Fibroblast of gingiva (primary cell): Measurements from ENCODE around the gene OR2AE1.

ENCODE experiments used
- DNase-seq: peaks from one replicate; pipeline ENCODE4 v3.0.0-alpha.2; 2011; ENCODE audit warnings: low read depth

The OR2AE1 gene

DNA sequence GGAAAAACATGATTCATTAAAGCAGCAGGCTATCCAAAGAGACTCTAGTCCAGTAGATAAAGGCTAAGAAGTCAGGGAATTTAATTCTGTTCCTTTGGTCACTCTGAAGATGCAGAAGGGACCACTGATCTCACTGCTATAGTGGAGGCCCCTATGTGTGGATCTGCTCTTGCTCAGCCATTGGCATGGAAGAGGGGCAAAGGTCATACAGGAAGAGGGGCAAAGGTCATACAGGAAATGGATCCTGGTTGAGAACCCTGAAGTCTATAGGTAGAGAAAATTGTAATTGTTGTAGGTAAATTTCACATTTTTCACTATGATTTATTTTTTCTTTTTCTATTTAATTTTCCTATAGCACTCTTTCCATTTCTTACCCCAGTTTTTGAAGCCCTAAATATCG lies 21.6 kb downstream of the OR2AE1 start:
- DNase-seq: no peak

DNA sequence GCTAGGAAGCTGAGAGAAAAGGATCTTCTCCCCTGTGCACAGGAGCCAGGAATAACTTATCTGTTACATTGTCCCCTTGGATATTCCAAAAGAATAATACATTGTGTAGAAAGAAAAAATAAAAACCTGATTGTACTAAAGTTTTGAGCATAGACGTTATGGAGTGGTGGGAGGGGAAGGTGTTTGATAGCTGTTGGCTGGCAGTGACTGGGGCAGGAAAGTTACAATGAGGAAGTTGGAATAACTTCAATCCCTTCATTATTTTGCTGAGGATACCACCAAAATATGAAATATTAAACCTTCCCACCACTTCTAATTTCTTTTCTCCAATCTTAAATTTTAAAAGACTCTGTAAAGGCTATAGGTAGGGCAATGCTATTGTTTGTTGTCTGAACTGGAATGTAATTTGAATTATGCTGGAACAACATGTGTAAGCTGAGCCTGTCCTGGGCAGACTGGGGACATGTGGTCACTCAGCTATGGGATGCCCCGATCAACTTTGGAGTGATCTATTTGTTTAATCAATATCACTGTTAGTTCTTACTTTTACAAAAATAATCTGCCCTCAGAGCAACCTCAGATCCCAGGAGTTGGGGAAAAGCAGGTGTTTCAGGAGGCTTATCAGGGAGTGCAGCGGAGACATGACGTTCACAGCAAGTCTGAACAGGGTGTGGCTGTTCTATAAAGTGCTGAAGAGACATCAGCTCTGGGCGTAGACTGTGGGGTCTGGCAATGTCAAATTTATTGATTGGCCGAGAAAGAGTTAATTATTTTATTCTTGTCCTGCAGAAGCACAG lies 28.2 kb downstream of the OR2AE1 start:
- DNase-seq: no peak

DNA sequence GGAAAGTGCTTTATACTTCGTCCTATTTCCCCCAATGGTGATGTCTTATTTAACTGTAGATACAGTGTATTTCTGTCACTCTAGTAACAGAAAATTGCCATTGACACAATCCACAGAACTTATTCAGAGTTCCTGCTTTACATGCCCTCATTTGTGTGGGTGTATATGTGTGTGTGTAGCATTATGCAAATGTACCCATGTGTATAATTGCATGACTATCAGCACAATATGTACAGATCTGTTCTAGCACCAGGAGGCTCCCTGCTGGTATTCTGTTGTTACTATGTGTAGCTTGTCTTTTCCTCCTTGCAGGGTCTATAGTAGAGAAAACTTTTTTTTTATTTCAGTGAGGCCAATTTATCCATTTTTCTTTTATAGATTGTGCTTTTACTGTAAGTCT lies 32.5 kb downstream of the OR2AE1 start:
- DNase-seq: no peak

DNA sequence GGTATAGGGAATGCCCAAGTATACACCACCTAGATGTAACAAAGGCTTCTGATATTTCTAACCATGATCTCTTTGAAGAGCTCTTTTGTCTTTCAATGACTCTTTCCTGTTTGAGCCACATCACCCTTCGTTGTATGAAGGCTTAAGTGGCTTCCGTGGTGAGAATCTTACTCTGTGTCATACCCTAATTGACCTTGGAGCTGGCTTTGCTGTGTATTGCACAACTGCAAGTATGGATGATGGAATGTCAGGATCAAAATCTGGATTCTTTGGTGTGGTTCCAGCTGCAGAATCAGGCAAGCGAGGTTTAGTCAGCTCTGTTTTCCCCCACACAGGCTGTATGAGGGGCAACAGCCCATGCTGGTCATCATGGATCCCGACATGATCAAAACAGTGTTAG lies 33.0 kb downstream of the OR2AE1 start:
- no peak for DNase-seq

DNA sequence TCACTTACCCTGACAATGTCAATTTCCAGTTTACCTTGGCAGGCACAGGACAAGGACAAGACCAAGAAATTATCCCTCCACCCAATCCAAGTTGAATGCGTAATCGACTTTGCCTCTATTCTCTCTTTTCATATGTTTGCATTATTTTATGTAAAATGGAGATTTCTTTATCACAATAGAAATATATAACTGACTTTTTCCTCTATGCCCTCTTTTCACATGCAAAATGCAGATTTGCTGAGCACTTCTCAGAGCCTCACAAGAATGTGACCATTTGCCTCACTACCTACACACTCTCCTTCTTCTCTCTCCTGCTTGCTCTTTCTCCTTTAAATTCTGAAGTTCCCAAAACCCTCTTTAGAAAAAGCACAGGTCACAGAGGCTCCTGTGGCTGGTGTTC lies 33.9 kb downstream of the OR2AE1 start:
- no peak for DNase-seq

DNA sequence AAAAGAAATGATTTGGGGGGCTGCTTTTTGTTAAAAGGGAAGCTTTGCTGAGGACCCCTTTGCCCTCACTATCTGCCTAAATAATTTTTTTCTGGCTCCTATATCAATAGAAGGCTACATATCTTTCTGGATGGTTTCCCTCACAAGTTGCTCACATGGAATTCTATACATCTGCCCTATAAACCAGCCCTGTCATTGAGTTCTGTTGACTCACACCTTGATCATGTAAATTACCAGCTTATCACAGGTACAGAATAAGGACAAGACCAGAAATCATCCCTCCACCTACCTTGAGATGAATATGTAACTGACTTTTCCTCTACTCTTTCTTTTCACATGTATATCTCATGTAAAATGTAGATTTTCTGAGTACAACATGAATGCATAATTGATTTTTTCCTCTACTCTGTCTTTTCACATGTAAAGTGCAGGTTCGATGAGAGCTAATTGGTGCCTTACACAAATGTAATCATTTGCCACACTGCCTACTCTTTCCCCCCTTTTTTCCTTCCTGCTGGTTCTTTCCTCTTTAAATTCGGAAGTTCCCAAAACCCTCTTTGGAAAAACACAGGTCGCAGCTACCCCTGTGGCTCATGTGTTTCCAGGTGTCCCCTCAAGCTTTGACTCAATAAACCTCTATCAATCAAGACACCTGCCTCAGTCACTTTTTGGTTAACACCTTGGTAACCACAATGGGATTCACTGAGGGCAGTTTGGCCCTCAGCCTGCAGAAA lies 36.5 kb downstream of the OR2AE1 start:
- DNase-seq: no peak

DNA sequence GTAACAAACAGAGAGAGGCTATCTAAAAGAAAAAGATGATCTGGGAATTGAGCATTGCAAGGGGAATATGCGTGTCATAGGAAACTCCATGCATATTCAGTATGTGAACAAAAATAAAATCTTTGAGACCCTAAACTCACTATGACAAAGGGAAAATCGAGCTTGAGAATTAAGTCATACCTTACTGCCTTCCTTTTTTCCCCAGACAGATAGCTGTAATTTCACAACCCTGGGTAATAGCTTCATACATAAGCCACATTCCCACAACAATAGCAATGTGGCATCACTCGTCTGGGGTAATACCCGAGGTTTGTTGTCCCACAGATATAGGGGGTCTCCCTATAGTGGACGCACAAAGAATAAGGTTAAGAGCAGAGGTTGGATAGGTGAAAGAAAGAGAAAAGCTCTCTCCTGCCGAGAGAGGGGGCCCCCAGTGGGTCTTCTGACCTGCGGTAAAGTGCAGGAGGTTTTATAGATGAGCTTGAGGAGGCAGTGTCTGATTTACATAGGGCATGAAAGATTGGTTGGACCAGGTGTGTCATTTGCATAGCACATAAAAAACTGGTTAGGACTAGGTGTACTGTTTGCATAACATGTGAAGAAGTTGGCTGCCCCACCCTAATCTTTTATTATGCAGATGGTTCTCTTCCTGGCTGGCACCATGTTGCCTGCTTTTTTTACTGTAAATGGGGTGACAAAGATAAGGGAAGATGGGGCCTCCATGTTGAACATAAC lies 37.4 kb downstream of the OR2AE1 start:
- no peak for DNase-seq

DNA sequence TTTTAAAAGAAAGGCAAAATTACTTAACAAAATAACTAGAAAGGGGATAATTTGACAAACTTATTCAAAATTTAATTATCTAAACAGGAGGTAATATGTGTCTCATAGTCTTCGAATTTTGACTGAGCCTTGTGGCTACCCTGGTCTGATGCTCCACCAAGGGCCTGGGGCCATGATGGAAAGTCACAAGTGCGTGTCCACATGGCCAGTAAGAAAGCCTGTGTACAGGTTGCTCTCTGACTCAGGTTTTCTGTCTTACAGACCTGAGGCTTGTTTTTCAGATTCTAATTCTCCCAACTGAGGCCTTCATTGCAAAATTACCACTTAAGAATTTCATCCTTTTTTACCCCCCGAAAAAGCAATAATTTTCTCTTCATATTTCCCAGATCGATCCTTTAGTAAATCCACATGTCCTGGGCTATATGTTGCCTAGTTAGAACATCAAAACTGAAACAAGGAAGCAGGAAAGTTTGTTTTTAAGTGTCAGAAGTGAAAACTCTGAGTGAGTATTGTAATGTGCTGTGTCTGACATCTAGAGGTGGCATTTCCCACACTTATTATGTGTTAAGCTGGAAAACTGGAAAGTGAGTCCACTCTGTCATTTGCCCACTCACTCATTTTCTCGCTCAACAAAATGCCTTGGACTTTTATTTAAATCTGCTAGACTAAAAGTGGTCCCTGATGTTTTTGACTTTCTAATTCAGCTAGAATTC lies 39.0 kb downstream of the OR2AE1 start:
- DNase-seq: no peak

DNA sequence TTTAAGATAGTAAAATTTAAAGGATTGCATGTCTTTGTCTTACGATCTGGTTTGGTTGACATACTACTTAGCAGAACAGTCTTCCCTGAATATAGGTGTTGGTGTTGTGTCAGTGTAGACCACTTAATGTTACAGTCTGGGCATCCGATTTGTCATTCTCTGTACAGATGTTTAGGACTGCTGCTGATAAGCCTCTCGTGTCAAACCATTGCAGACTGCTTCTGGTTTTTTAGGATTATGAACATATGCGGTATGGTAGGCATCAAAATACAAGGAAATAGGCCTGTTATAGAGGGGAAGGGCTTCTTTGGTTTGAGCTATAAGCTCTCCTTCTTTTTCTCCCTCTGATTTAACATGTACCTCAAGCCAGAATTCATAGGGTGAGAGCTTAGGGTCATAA lies 41.6 kb downstream of the OR2AE1 start:
- no peak for DNase-seq

DNA sequence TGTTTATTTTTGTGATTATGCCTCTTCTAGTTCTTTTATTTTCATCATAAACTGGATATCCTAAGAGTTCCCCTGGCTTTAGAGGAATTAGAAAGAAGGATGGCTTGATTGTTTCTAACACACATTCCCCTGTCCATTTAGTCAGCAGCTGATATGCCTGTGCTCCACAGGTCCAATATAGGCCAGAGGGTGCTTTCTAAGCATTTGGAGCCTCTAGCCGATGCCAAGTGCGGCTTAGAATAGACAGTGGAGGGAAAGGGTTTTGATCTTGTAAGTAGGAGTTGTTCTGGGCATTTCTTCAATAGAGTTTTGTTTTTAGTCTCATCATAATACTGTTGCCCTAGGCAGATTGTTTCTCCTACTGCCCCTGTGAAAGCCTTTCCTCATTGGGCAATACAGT lies 42.5 kb downstream of the OR2AE1 start:
- no peak for DNase-seq

DNA sequence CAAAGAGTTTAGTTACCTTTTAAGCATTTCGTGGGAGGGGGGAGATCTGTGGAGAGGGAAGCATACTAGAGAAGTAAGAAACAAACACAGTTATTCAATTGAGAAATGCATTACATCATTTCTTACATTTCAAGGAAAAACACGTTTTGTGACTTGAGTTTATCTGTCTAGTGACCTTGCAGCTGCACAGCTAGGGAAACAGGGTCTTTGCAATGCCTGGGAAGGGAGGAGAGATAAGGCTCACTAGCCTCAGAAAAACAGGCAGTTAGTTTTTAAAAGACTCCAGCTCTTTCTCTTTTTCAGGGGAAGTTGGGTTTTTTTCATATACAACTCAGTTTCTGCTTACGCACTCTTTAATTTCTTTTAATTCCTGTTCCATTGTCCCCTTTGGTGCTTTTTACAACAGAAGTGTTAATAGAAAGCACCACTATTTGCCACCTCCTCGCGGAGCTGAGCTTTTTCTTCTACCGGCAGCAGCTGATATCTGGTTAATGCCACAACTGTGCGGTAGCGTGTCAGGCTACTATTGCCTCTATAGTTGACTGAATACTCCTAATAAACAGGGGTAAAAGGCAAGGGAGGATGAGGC lies 43.5 kb downstream of the OR2AE1 start:
- DNase-seq: no peak

DNA sequence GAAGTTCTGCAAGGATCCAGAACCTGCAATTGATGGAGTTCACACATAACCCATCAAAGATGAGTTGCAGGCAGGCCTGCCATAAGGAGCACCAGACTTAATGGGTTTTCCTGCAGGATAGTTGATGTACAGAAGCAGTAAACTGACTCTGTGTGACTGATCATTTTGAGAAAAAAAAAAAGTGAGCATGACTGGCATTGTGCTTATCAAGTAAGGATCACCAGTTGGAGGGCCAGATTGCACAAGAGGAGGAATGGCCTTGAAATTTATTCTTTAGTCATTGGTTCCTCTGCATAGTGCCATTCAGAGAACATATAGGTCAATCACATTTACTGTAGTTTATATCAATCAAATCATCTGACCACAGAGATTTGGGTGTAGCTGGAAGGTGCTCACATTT lies 45.2 kb downstream of the OR2AE1 start:
- DNase-seq: no peak

DNA sequence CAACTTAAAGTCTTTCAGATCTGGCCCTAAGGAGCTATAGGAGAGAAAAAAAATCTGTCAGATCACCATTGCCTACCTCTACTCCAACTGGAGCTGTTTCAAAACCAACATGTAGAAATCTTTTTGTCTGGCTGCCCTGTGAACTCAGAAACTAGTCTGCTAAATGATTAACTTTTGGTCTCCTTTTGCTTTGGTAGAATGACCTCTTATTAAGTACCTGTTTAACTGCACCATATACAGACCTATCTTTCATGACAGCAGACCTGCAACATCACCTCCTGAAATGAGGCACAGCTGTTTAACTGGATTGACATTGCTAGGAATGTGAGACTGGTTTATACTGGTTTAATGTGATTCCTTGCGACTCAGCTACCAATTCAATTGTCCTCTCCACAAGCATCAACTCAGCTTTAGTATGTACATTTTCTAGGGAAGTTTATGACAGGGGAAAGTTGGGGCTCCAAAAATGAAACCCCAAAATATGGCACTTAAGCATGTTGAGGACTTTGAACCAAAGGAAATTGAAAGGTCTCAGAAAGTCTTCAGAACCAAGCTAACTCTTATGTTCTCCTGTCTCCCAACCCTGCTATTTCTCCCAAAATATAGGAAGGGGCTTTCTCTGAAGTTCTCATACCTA lies 47.2 kb downstream of the OR2AE1 start:
- DNase-seq: no peak

DNA sequence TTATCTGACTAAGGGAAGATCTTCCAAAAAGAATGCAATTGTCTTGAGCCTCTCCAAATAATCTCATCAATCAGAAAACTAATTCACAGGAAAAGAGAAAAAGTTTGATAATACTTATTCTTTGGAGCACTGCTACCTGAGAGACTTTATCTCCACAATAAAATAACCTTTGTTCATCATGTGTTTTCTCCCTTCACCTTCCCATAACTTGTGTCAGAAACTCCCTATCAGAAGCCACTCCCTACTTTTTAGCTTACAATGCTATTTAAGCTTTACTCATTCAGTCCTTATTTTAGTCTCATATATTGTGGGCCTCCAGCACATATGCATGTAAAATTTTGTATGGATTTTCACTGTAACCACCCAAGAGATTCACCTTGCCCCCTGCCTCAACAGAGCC lies 48.0 kb downstream of the OR2AE1 start:
- DNase-seq: no peak

DNA sequence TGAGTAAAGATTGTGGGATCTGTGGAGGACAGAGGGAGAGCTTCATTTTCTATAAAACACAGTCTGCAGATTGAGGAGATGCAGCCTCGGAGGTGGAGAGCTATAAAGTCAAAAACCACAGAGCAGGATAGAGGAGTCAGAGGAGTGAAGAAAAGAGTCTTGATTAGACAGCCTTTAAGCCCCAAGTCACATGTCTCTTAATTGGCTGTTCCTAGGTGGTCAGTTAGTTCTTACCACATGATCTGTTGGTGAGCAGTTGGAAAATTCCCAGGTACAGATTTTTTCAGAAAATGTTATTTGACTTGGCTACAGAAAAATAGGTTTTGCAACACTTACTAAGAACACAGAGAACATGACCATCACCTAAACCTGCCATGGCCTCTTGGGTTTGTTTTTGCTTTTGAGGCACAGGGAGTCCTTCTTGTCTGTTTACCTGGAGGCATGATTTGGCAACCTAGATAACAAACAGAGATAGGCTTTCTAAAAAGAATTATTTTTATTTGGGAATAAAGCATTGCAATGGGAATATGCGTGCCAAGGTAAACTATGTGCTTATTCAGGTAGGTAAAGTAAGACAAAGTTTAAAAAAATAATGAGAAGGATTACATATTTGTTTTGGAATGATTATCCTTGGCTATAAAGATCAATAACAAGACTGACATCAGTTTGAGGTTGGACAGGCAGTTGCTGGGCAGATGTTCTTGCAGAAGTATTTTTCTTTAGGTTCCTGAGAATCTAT lies 49.6 kb downstream of the OR2AE1 start:
- no peak for DNase-seq
